HepG2 (cell line): Measurements from ENCODE around the gene HNRNPA1L2. TPM values are rescaled to one million over a fixed set of nuclear protein-coding genes. Genes with fewer than 3 reads are reported as not detected.

Experiments
- ATAC-seq: fragments of 200-7000 bp; cut with Tn5 transposase; 3 replicates; pipeline ENCODE4 v1.9.1; 2020; ENCODE audit warnings: mild to moderate bottlenecking, moderate library complexity
- BruUV-seq: library from RNA; stranded (reverse); fragments of 400-500 nt; replicated peaks from 2 replicates; lab custom pipeline; 2021; lab: Mats Ljungman, UMichigan
- CTCF ChIA-PET: fragments of 300-600 bp; formaldehyde crosslinking; extraction: SDS; loops from one replicate; lab custom pipeline; 2021; ENCODE audit warnings: low total read pairs, inconsistent platforms, low intra/inter-chr PET ratio; lab: Yijun Ruan, JAX
- POLR2A ChIA-PET: fragments of 350-600 bp; sonication (Branson Sonifier 250); formaldehyde crosslinking; loops from one replicate; lab custom pipeline; 2020; ENCODE audit warnings: antibody characterized with exemption, inconsistent platforms; lab: Yijun Ruan, JAX
- DNase-seq: peaks from one replicate; pipeline ENCODE4 v3.0.0-alpha.2; 2015; ENCODE audit warnings: low spot score
- FAIRE-seq: peaks from 3 replicates; lab custom pipeline; 2011; peaks lifted over from hg19 to GRCh38; lab: Jason Lieb, UNC
- H2AFZ ChIP-seq: one replicate; pipeline ENCODE4 v1.6.1; 2011; ENCODE audit warnings: low read length, inconsistent platforms
- H3K27ac ChIP-seq: fragments of 300-600 bp; 3 replicates; pipeline ENCODE4 v1.8.0; 2011; ENCODE audit warnings: mixed run types, mild to moderate bottlenecking, mixed read lengths, low read length, inconsistent platforms; ENCODE audit not compliant: insufficient read depth; ENCODE audit errors: extremely low read length
- H3K27me3 ChIP-seq, 2 experiments: fragments of 200-600 bp in 1 of 2; 2 replicates in 1 of 2; 3 replicates in 1 of 2; pipeline versions ENCODE4 v1.6.0 to v1.8.0; 2011; ENCODE audit warnings: low read length in 2 of 2, mild to moderate bottlenecking in 2 of 2, moderate library complexity in 2 of 2, inconsistent platforms in 1 of 2; ENCODE audit not compliant: insufficient read depth in 2 of 2, control insufficient read depth in 1 of 2
- H3K36me3 ChIP-seq, 2 experiments: fragments of 200-600 bp in 1 of 2; replicated peaks in 1 of 2; 2 replicates in 1 of 2; 3 replicates in 1 of 2; pipeline versions ENCODE4 v1.5.1 to v1.8.0; 2011; ENCODE audit warnings: low read length in 2 of 2, inconsistent platforms in 1 of 2; ENCODE audit not compliant: insufficient read depth in 2 of 2, control insufficient read depth in 1 of 2
- H3K4me1 ChIP-seq: 2 replicates; pipeline ENCODE4 v1.5.1; 2012; ENCODE audit warnings: low read length, inconsistent platforms; ENCODE audit not compliant: insufficient read depth
- H3K4me2 ChIP-seq: 2 replicates; pipeline ENCODE4 v1.6.0; 2011; ENCODE audit warnings: low read depth, low read length, inconsistent platforms
- H3K4me3 ChIP-seq, 3 experiments: fragments of 200-600 bp in 1 of 3; sonication (generic), shearing (Covaris generic) in 1 of 3; replicated peaks in 1 of 3; 2 replicates each; pipeline ENCODE4 v1.5.1; 2011 to 2016; ENCODE audit warnings: low read length in 3 of 3, inconsistent platforms in 2 of 3, low read depth in 2 of 3, mild to moderate bottlenecking in 2 of 3, control low read depth in 1 of 3, mixed read lengths in 1 of 3; ENCODE audit not compliant: insufficient read depth in 1 of 3
- H3K79me2 ChIP-seq: one replicate; pipeline ENCODE4 v1.6.1; 2011; ENCODE audit warnings: low read length, inconsistent platforms; ENCODE audit not compliant: insufficient read depth
- H3K9ac ChIP-seq: 2 replicates; pipeline ENCODE4 v1.6.0; 2011; ENCODE audit warnings: mild to moderate bottlenecking, low read depth, low read length, inconsistent platforms; ENCODE audit not compliant: insufficient read depth
- H3K9me3 ChIP-seq: 2 replicates; pipeline ENCODE4 v1.5.1; 2012; ENCODE audit warnings: mild to moderate bottlenecking, low read length
- H4K20me1 ChIP-seq: 2 replicates; pipeline ENCODE4 v1.6.0; 2011; ENCODE audit warnings: inconsistent platforms, mild to moderate bottlenecking, low read length, moderate library complexity; ENCODE audit not compliant: insufficient read depth
- CBX1 ChIP-seq: IDR thresholded peaks from one replicate; pipeline ENCODE4 v1.6.1; 2016; ENCODE audit warnings: antibody characterized with exemption, low read depth
- CBX5 ChIP-seq: sonication (generic); formaldehyde crosslinking; IDR thresholded peaks from 2 replicates; pipeline ENCODE4 v1.4.0; 2020; ENCODE audit warnings: missing genetic modification reagents, borderline replicate concordance
- CCDC6 ChIP-seq: sonication (generic); formaldehyde crosslinking; IDR thresholded peaks from 2 replicates; pipeline ENCODE4 v1.8.1; 2022; ENCODE audit warnings: mild to moderate bottlenecking, missing genetic modification reagents, moderate library complexity
- CEBPB ChIP-seq: IDR thresholded peaks from 2 replicates; pipeline ENCODE4 v1.6.1; 2011; ENCODE audit warnings: low read depth, low read length, improper control_type of control experiment, borderline replicate concordance
- FOXK1 ChIP-seq: sonication (generic); formaldehyde crosslinking; IDR thresholded peaks from 2 replicates; pipeline ENCODE4 v1.4.0; 2020; ENCODE audit warnings: low read depth, missing genetic modification reagents, borderline replicate concordance
- FOXO1 ChIP-seq: sonication (generic); formaldehyde crosslinking; IDR thresholded peaks from 2 replicates; pipeline ENCODE4 v1.4.0; 2020; ENCODE audit warnings: missing genetic modification reagents
- HMG20B ChIP-seq: conservative IDR thresholded peaks from 2 replicates; pipeline ENCODE4 v1.6.1; 2016; ENCODE audit warnings: missing genetic modification reagents, missing compliant biosample characterization
- KDM1A ChIP-seq: IDR thresholded peaks from 2 replicates; pipeline ENCODE4 v1.6.1; 2016; ENCODE audit warnings: missing compliant biosample characterization
- NBN ChIP-seq: fragments of 450-650 bp; conservative IDR thresholded peaks from 2 replicates; pipeline ENCODE4 v1.6.1; 2017
- NR2C2 ChIP-seq: sonication (generic); formaldehyde crosslinking; IDR thresholded peaks from 2 replicates; pipeline ENCODE4 v1.4.0; 2020; ENCODE audit warnings: missing genetic modification reagents, mild to moderate bottlenecking, moderate library complexity, borderline replicate concordance
- RBM22 ChIP-seq: fragments of 200-400 bp; formaldehyde crosslinking; optimal IDR thresholded peaks from 2 replicates; pipeline ENCODE3; 2017; ENCODE audit warnings: mild to moderate bottlenecking, low read length, moderate library complexity
- SIX4 ChIP-seq: sonication (generic); formaldehyde crosslinking; IDR thresholded peaks from 2 replicates; pipeline ENCODE4 v1.4.0; 2020; ENCODE audit warnings: missing genetic modification reagents
- SNAPC2 ChIP-seq: sonication (generic); formaldehyde crosslinking; IDR thresholded peaks from 2 replicates; pipeline ENCODE4 v1.8.1; 2022; ENCODE audit warnings: mild to moderate bottlenecking, missing genetic modification reagents
- ZNF138 ChIP-seq: sonication (generic); formaldehyde crosslinking; IDR thresholded peaks from 2 replicates; pipeline ENCODE4 v1.5.0; 2020; ENCODE audit warnings: mild to moderate bottlenecking, low read depth, missing genetic modification reagents
- ZNF501 ChIP-seq: sonication (generic); formaldehyde crosslinking; IDR thresholded peaks from 2 replicates; pipeline ENCODE4 v1.5.1; 2020; ENCODE audit warnings: mild to moderate bottlenecking, moderate library complexity, missing genetic modification reagents
- WGBS: methylation state at CpG from one replicate; pipeline ENCODE4 v1.1.6; 2017; ENCODE audit warnings: low lambda C conversion rate; 5-methylcytosine and 5-hydroxymethylcytosine counted together
- in situ Hi-C: cut with HindIII; loops from 2 replicates; pipeline ENCODE4 v1.10.0; 2017; ENCODE audit warnings: low pct_unique_long_range_greater_than_20kb; ENCODE audit not compliant: extremely low pct_ligation_motif_present
- intact Hi-C: fragments of 100-400 bp; cut with micrococcal nuclease; formaldehyde crosslinking; loops from one replicate; pipeline ENCODE4 v1.10.0; 2022; ENCODE audit not compliant: unreplicated experiment
- polyA plus RNA-seq, 8 experiments: library from polyadenylated mRNA; depleted of rRNA in 3 of 8; stranded (reverse) in 7 of 8; unstranded in 1 of 8; fragments of >200 nt; fragmentation: Illumina TruSeq in 4 of 8; extraction: Trizol in 4 of 8; gene quantifications; 2 replicates each; pipeline versions ENCODE4 v1.2.1 to v1.2.3, GENCODE V29; 2011 to 2016; ENCODE audit warnings: low read depth in 4 of 8, missing spikeins in 1 of 8, mixed read lengths in 1 of 8; ENCODE audit not compliant: insufficient read depth in 1 of 8
- total RNA-seq, 5 experiments: library from RNA; depleted of rRNA; stranded (reverse); fragments of >200 nt; fragmentation: Illumina TruSeq; extraction: Trizol; gene quantifications; 2 replicates each; pipeline ENCODE4 v1.2.3, GENCODE V29; 2016; ENCODE audit warnings: low read depth in 1 of 5
- TF ChIP-seq, protein P1 (sequence below): sonication (generic); formaldehyde crosslinking; IDR thresholded peaks from 2 replicates; pipeline ENCODE4 v1.8.0; 2022; ENCODE audit warnings: mild to moderate bottlenecking, missing genetic modification reagents, moderate library complexity
- TF ChIP-seq, protein P2 (sequence below): sonication (generic); formaldehyde crosslinking; IDR thresholded peaks from 2 replicates; pipeline ENCODE4 v1.8.0; 2022; ENCODE audit warnings: mild to moderate bottlenecking, missing genetic modification reagents, moderate library complexity
- TF ChIP-seq, protein P3 (sequence below): sonication (generic); formaldehyde crosslinking; IDR thresholded peaks from 2 replicates; pipeline ENCODE4 v1.4.0; 2020; ENCODE audit warnings: missing genetic modification reagents
- TF ChIP-seq, protein P4 (sequence below): sonication (generic); formaldehyde crosslinking; IDR thresholded peaks from 2 replicates; pipeline ENCODE4 v1.8.1; 2023; ENCODE audit warnings: mild to moderate bottlenecking, missing genetic modification reagents, borderline replicate concordance

The HNRNPA1L2 gene
- total and polyA plus RNA-seq, 2 of the 13 experiments (the other 11 are each of a cell fraction or from before 2014, with no cell fraction given), result 3.6 to 7.1 TPM

DNA sequence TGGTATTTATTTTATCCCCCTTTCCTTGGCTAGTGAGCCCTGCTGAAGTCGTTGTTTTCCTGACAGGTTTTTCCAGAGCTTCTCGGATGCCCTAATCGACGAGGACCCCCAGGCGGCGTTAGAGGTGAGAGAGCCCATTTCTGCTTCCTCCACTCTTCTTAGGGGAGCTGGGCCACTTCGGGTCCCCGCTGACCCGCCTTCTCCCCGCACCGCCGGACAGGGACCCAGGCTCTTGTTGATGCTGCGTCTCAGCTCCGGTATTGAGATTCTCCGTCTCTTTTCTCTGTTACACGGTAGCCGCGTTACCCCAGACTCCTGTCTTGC lies 10.7 kb downstream of the HNRNPA1L2 start (continued):
- TF ChIP-seq, protein P1, sequence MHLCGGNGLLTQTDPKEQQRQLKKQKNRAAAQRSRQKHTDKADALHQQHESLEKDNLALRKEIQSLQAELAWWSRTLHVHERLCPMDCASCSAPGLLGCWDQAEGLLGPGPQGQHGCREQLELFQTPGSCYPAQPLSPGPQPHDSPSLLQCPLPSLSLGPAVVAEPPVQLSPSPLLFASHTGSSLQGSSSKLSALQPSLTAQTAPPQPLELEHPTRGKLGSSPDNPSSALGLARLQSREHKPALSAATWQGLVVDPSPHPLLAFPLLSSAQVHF (CRISPR knock-in tag), result no peak
- TF ChIP-seq, protein P2, sequence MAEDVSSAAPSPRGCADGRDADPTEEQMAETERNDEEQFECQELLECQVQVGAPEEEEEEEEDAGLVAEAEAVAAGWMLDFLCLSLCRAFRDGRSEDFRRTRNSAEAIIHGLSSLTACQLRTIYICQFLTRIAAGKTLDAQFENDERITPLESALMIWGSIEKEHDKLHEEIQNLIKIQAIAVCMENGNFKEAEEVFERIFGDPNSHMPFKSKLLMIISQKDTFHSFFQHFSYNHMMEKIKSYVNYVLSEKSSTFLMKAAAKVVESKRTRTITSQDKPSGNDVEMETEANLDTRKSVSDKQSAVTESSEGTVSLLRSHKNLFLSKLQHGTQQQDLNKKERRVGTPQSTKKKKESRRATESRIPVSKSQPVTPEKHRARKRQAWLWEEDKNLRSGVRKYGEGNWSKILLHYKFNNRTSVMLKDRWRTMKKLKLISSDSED (CRISPR knock-in tag), result no peak
- TF ChIP-seq CCDC6 (CRISPR knock-in tag) (no peak), FOXK1 (CRISPR knock-in tag) (no peak), FOXO1 (CRISPR knock-in tag) (no peak), SNAPC2 (CRISPR knock-in tag) (no peak), ZNF138 (CRISPR knock-in tag) (no peak), SIX4 (CRISPR knock-in tag) (no peak), NBN (no peak), ZNF501 (no peak)
- TF ChIP-seq, protein P3, sequence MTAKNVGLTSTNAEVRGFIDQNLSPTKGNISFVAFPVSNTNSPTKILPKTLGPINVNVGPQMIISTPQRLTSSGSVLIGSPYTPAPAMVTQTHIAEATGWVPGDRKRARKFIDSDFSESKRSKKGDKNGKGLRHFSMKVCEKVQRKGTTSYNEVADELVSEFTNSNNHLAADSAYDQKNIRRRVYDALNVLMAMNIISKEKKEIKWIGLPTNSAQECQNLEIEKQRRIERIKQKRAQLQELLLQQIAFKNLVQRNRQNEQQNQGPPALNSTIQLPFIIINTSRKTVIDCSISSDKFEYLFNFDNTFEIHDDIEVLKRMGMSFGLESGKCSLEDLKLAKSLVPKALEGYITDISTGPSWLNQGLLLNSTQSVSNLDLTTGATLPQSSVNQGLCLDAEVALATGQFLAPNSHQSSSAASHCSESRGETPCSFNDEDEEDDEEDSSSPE (CRISPR knock-in tag), result no peak

DNA sequence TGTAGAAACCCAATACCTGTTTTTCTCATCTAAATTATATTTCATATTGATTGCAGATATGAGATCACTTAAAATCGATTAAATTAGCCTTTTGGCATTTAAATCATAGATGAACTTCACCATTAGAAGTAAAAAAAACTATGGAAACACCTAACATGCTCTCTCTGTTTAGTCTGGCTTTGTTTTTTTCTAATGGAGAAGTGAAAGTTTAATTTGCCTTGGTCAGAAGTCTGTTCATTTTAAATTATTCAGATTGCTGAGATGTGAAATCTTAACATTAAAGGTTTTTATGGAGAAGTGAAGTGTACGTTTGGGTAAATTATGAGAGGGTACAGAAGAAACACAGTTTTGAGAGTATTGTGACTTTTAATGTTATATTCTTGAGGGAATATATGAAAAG lies 17.1 kb downstream of the HNRNPA1L2 start:
- peaks cover 30% of the 10 kb centered on the region for H3K79me2 ChIP-seq
- intact Hi-C loops, result loop anchor here (10.0 kb wide), 1 partner anchor 205 kb away; the partner anchor contains the start of genes CKAP2 and VPS36
- H3K36me3 ChIP-seq, result peaks cover 4 to 35% of the 10 kb centered on the region in 2 experiments; a peak in 3 of 5 replicates

More for the DNA sequence above, 17.1 kb downstream of the HNRNPA1L2 start:
- FAIRE-seq (no peak), ATAC-seq (no peak), DNase-seq (no peak)
- in situ Hi-C loops, result loop anchor here (10.0 kb wide), 1 partner anchor 65 kb away; no protein-coding TSS in a partner anchor
- H3K27ac ChIP-seq, result no peak overlapping the region
- BruUV-seq, result no TSS peak
- no peak overlapping the region for H2AFZ ChIP-seq
- ChIA-PET POLR2A (no interaction called here), CTCF (no interaction called here)
- no peaks in the 10 kb centered on the region for H4K20me1 ChIP-seq
- WGBS, result 96% methylated on average over 2 of the region's 2 CpGs
- H3K4me2 ChIP-seq, result no peak overlapping the region
- TF ChIP-seq, protein P4, sequence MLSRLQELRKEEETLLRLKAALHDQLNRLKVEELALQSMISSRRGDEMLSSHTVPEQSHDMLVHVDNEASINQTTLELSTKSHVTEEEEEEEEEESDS (CRISPR knock-in tag), result no peak
- TF ChIP-seq HMG20B (no peak), CBX5 (CRISPR knock-in tag) (no peak), KDM1A (CRISPR knock-in tag) (no peak), CEBPB (no peak), FOXK1 (CRISPR knock-in tag) (no peak), NR2C2 (CRISPR knock-in tag) (no peak), CBX1 (no peak), RBM22 (no peak)
- H3K9ac ChIP-seq, result no peak overlapping the region
- H3K9me3 ChIP-seq, result no peaks in the 10 kb centered on the region
- H3K4me3 ChIP-seq, result no peak overlapping the region
- peaks cover 25% of the 10 kb centered on the region for H3K4me1 ChIP-seq
- H3K27me3 ChIP-seq, result no peaks in the 10 kb centered on the region
